Esophagus squamous epithelium (tissue), 4 donors: ENCODE data around the gene RGS4.

Source experiments
- CTCF ChIP-seq, 6 experiments: fragments of 450-650 bp in 4 of 6; fragments of 200-600 bp in 2 of 6; sonication (generic) in 2 of 6; IDR thresholded peaks; one replicate each; pipeline ENCODE4 v1.5.1; 2016 to 2019; ENCODE audit warnings: antibody characterized with exemption in 6 of 6, mild to moderate bottlenecking in 4 of 6, moderate library complexity in 4 of 6
- POLR2A ChIP-seq, 4 donors: fragments of 450-650 bp; IDR thresholded peaks; one replicate each; pipeline ENCODE4 v1.6.1; 2017; ENCODE audit warnings: antibody characterized with exemption in 4 of 4, mild to moderate bottlenecking in 4 of 4, moderate library complexity in 3 of 4

- TF ChIP-seq CTCF (IDR thresholded peaks at IDR 0.05), result no peak
- TF ChIP-seq POLR2A (IDR thresholded peaks at IDR 0.05), result no peak
Measured at GRCh38 chr1:163106364-163106987, 37.3 kb downstream of the RGS4 start.
